Measurements from ENCODE around the gene CCDC197.

CCDC197 gene

GRCh38 chr14:93976477-93977057 is 20.5 kb upstream of the CCDC197 start, which contains the start of gene ASB2:
TSS of gene ASB2 (minus strand) at chr14:93976570. CDS start at chr14:93964539, 12,031 bp downstream.
- no peak within 1 kb of the TSS for H3K27ac ChIP-seq (ENCODE audit: low read length)
- no peak within 1 kb of the TSS for H3K4me3 ChIP-seq (ENCODE audit: low read depth in 1 of 2, low read length in 2 of 2)
- H3K36me3 ChIP-seq (ENCODE audit: insufficient read depth, low read length) = no peaks in the 10 kb centered on the region
- H2AFZ ChIP-seq (ENCODE audit: low read depth, low read length) = no peak within 1 kb of the TSS
- H3K27me3 ChIP-seq (ENCODE audit: insufficient read depth, low read length, poor library complexity) = peaks cover 15% of the 10 kb centered on the region
- DNase-seq (no peak), ATAC-seq (ENCODE audit: insufficient read depth, low read depth) (no peak)
- H3K9me3 ChIP-seq (ENCODE audit: insufficient read depth, low read length, severe bottlenecking) = peaks cover 14% of the 10 kb centered on the region
- H4K20me1 ChIP-seq (ENCODE audit: insufficient read depth, low read length) = no peaks in the 10 kb centered on the region
- H3K4me1 ChIP-seq (ENCODE audit: insufficient read depth, low read length) = peaks cover 4% of the 10 kb centered on the region; the same call in 1 of the 2 replicates
- no peak within 1 kb of the TSS for H3K4me2 ChIP-seq (ENCODE audit: insufficient read depth, low read length)
- H3K79me2 ChIP-seq (ENCODE audit: insufficient read depth, low read length) = no peaks in the 10 kb centered on the region
- no peak within 1 kb of the TSS for H3K9ac ChIP-seq (ENCODE audit: low read depth, low read length)
- TF ChIP-seq, protein P1, sequence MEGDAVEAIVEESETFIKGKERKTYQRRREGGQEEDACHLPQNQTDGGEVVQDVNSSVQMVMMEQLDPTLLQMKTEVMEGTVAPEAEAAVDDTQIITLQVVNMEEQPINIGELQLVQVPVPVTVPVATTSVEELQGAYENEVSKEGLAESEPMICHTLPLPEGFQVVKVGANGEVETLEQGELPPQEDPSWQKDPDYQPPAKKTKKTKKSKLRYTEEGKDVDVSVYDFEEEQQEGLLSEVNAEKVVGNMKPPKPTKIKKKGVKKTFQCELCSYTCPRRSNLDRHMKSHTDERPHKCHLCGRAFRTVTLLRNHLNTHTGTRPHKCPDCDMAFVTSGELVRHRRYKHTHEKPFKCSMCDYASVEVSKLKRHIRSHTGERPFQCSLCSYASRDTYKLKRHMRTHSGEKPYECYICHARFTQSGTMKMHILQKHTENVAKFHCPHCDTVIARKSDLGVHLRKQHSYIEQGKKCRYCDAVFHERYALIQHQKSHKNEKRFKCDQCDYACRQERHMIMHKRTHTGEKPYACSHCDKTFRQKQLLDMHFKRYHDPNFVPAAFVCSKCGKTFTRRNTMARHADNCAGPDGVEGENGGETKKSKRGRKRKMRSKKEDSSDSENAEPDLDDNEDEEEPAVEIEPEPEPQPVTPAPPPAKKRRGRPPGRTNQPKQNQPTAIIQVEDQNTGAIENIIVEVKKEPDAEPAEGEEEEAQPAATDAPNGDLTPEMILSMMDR (IDR thresholded peaks at IDR 0.05; ENCODE audit: borderline replicate concordance, extremely low read depth, low read length, poor library complexity, severe bottlenecking) = no peak
- no peak for TF ChIP-seq EZH2 (IDR thresholded peaks at IDR 0.05; ENCODE audit: borderline replicate concordance, low read depth, low read length, severe bottlenecking)

DNA sequence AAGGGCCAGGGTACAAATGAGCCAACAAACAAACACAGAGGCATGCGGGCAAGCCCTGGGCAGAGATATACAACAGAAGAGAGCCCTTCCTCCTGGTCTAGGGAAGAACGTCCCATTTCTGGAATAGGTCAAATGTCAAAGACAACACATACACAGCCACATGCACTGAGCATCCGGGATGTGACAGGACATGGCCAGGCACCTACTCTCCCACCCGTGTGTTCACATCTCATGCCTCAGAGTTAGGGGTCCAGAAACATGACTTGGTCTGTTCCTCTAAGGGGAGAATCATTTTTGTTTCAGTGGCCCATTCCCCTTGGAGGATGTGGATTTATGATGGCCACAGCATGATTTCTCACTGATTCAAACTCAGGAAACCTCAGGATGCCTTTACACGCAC is 19.9 kb upstream of the CCDC197 start:
- H3K79me2 ChIP-seq (ENCODE audit: insufficient read depth, low read length) = no peaks in the 10 kb centered on the region
- no peaks in the 10 kb centered on the region for H3K36me3 ChIP-seq (ENCODE audit: insufficient read depth, low read length)
- H3K4me1 ChIP-seq (ENCODE audit: insufficient read depth, low read length) = peaks cover 4% of the 10 kb centered on the region; the same call in 1 of the 2 replicates
- H3K4me2 ChIP-seq (ENCODE audit: insufficient read depth, low read length) = no peak overlapping the region
- no peaks in the 10 kb centered on the region for H4K20me1 ChIP-seq (ENCODE audit: insufficient read depth, low read length)
- H3K9ac ChIP-seq (ENCODE audit: low read depth, low read length) = no peak overlapping the region
- H3K9me3 ChIP-seq (ENCODE audit: insufficient read depth, low read length, severe bottlenecking) = peaks cover 14% of the 10 kb centered on the region
- ATAC-seq (ENCODE audit: insufficient read depth, low read depth) = no peak
- no peak overlapping the region for H3K4me3 ChIP-seq (ENCODE audit: low read depth in 1 of 2, low read length in 2 of 2)
- H2AFZ ChIP-seq (ENCODE audit: low read depth, low read length) = no peak overlapping the region
- H3K27me3 ChIP-seq (ENCODE audit: insufficient read depth, low read length, poor library complexity) = peaks cover 14% of the 10 kb centered on the region
- DNase-seq = no peak
- no peak overlapping the region for H3K27ac ChIP-seq (ENCODE audit: low read length)
- TF ChIP-seq EZH2 (IDR thresholded peaks at IDR 0.05; ENCODE audit: borderline replicate concordance, low read depth, low read length, severe bottlenecking) = no peak
- TF ChIP-seq, protein P1 (IDR thresholded peaks at IDR 0.05; ENCODE audit: borderline replicate concordance, extremely low read depth, low read length, poor library complexity, severe bottlenecking) = no peak

- peaks cover 4% of the 10 kb centered on the region; the same call in 1 of the 2 replicates for H3K4me1 ChIP-seq (ENCODE audit: insufficient read depth, low read length)
- peaks cover 14% of the 10 kb centered on the region for H3K9me3 ChIP-seq (ENCODE audit: insufficient read depth, low read length, severe bottlenecking)
- no peak overlapping the region for H3K27ac ChIP-seq (ENCODE audit: low read length)
- ATAC-seq (ENCODE audit: insufficient read depth, low read depth) (peak; percentile 93), DNase-seq (peak; percentile 68)
- no peak overlapping the region for H3K9ac ChIP-seq (ENCODE audit: low read depth, low read length)
- H3K4me2 ChIP-seq (ENCODE audit: insufficient read depth, low read length) = no peak overlapping the region
- no peaks in the 10 kb centered on the region for H3K79me2 ChIP-seq (ENCODE audit: insufficient read depth, low read length)
- H3K36me3 ChIP-seq (ENCODE audit: insufficient read depth, low read length) = no peaks in the 10 kb centered on the region
- H3K27me3 ChIP-seq (ENCODE audit: insufficient read depth, low read length, poor library complexity) = peaks cover 14% of the 10 kb centered on the region
- no peaks in the 10 kb centered on the region for H4K20me1 ChIP-seq (ENCODE audit: insufficient read depth, low read length)
- H3K4me3 ChIP-seq (ENCODE audit: low read depth in 1 of 2, low read length in 2 of 2) = no peak overlapping the region
- TF ChIP-seq, protein P1 (IDR thresholded peaks at IDR 0.05; ENCODE audit: borderline replicate concordance, extremely low read depth, low read length, poor library complexity, severe bottlenecking) = no peak
- TF ChIP-seq EZH2 (IDR thresholded peaks at IDR 0.05; ENCODE audit: borderline replicate concordance, low read depth, low read length, severe bottlenecking) = no peak
- H2AFZ ChIP-seq (ENCODE audit: low read depth, low read length) = no peak overlapping the region
Measured at GRCh38 chr14:93977790-93978581, 19.1 kb upstream of the CCDC197 start.

Measured in DND-41 (cell line).